Keratinocyte (primary cell): Measurements from ENCODE around the gene ACVR2B. TPM values are rescaled to one million over a fixed set of nuclear protein-coding genes. Genes with fewer than 3 reads are reported as not detected.

Experiments used
- DNase-seq: peaks from one replicate; pipeline ENCODE4 v3.0.0-alpha.2; 2011; ENCODE audit warnings: low read depth, missing footprints, low spot score
- FAIRE-seq: peaks from 2 replicates; lab custom pipeline; 2011; peaks lifted over from hg19 to GRCh38; lab: Jason Lieb, UNC
- H2AFZ ChIP-seq: 2 replicates; pipeline ENCODE4 v1.6.0; 2012; ENCODE audit warnings: low read length, control low read depth, inconsistent platforms; ENCODE audit not compliant: control insufficient read depth
- H3K27ac ChIP-seq: 2 replicates; pipeline ENCODE4 v1.5.1; 2011; ENCODE audit warnings: low read length; ENCODE audit not compliant: control insufficient read depth, insufficient read depth
- H3K27me3 ChIP-seq: 3 replicates; pipeline ENCODE4 v1.6.0; 2011; ENCODE audit warnings: low read length; ENCODE audit not compliant: control insufficient read depth, insufficient read depth; ENCODE audit errors: extremely low read depth
- H3K36me3 ChIP-seq, 2 experiments: 2 replicates in 1 of 2; 3 replicates in 1 of 2; pipeline ENCODE4 v1.5.1; 2011; ENCODE audit warnings: low read length in 2 of 2, mild to moderate bottlenecking in 1 of 2; ENCODE audit not compliant: control insufficient read depth in 2 of 2, insufficient read depth in 2 of 2; ENCODE audit errors: extremely low read depth in 1 of 2
- H3K4me1 ChIP-seq: 3 replicates; pipeline ENCODE4 v1.5.1; 2011; ENCODE audit warnings: low read length; ENCODE audit not compliant: control insufficient read depth, insufficient read depth; ENCODE audit errors: extremely low read depth
- H3K4me2 ChIP-seq: 3 replicates; pipeline ENCODE4 v1.6.0; 2011; ENCODE audit warnings: low read depth, low read length; ENCODE audit not compliant: control insufficient read depth, insufficient read depth; ENCODE audit errors: extremely low read depth
- H3K4me3 ChIP-seq, 3 experiments: fragments of 200-600 bp in 1 of 3; sonication (generic) in 1 of 3; 2 replicates in 2 of 3; 3 replicates in 1 of 3; pipeline ENCODE4 v1.5.1; 2011 to 2016; ENCODE audit warnings: low read length in 3 of 3, mild to moderate bottlenecking in 3 of 3, control low read depth in 2 of 3, inconsistent platforms in 1 of 3, low read depth in 1 of 3, mixed read lengths in 1 of 3, mixed run types in 1 of 3, moderate library complexity in 1 of 3; ENCODE audit not compliant: control insufficient read depth in 2 of 3, insufficient read depth in 2 of 3; ENCODE audit errors: extremely low read depth in 1 of 3
- H3K79me2 ChIP-seq: 2 replicates; pipeline ENCODE4 v1.6.0; 2012; ENCODE audit warnings: low read length; ENCODE audit not compliant: control insufficient read depth, insufficient read depth
- H3K9ac ChIP-seq: 3 replicates; pipeline ENCODE4 v1.6.0; 2011; ENCODE audit warnings: low read length; ENCODE audit not compliant: control insufficient read depth, insufficient read depth; ENCODE audit errors: extremely low read depth
- H3K9me1 ChIP-seq: 3 replicates; pipeline ENCODE4 v1.6.0; 2011; ENCODE audit warnings: low read length; ENCODE audit not compliant: control insufficient read depth, insufficient read depth; ENCODE audit errors: extremely low read depth
- H3K9me3 ChIP-seq: 2 replicates; pipeline ENCODE4 v1.5.1; 2012; ENCODE audit warnings: low read depth, low read length; ENCODE audit not compliant: control insufficient read depth
- H4K20me1 ChIP-seq: 3 replicates; pipeline ENCODE4 v1.6.0; 2011; ENCODE audit warnings: low read length; ENCODE audit not compliant: control insufficient read depth, insufficient read depth; ENCODE audit errors: extremely low read depth
- CTCF ChIP-seq, 3 experiments: IDR thresholded peaks in 1 of 3; conservative IDR thresholded peaks in 1 of 3; optimal IDR thresholded peaks in 1 of 3; 2 replicates in 2 of 3; 3 replicates in 1 of 3; pipeline versions ENCODE3 to v1.5.1; 2011; ENCODE audit warnings: low read length in 3 of 3, mild to moderate bottlenecking in 3 of 3, moderate library complexity in 2 of 3, control low read depth in 1 of 3, inconsistent platforms in 1 of 3; ENCODE audit not compliant: insufficient read depth in 2 of 3; ENCODE audit errors: extremely low read depth in 1 of 3
- EZH2 ChIP-seq: IDR thresholded peaks from one replicate; pipeline ENCODE4 v1.6.1; 2012; ENCODE audit warnings: inconsistent platforms, mild to moderate bottlenecking, low read length, moderate library complexity
- dilution Hi-C: fragments of 300-500 bp; cut with MboI; formaldehyde crosslinking; loops from one replicate; pipeline ENCODE4 v1.7.0; 2020; ENCODE audit warnings: low sequenced_read_pairs; ENCODE audit not compliant: extremely low pct_ligation_motif_present
- polyA minus RNA-seq, 3 experiments: library from RNA; depleted of rRNA, polyadenylated mRNA; stranded (reverse); fragments of >200 nt; gene quantifications; 1 replicate in 1 of 3; 2 replicates in 1 of 3; 3 replicates in 1 of 3; pipeline ENCODE4 v1.2.3, GENCODE V29; 2011
- polyA plus RNA-seq, 5 experiments: library from polyadenylated mRNA; depleted of rRNA in 3 of 5; stranded (reverse) in 3 of 5; stranded (forward) in 1 of 5; unstranded in 1 of 5; fragments of >200 nt; gene quantifications; 1 replicate in 1 of 5; 2 replicates in 3 of 5; 3 replicates in 1 of 5; pipeline versions ENCODE4 v1.2.1 to v1.2.3, GENCODE V29; 2011 to 2012; ENCODE audit warnings: missing spikeins in 2 of 5, low read depth in 1 of 5, low replicate concordance in 1 of 5

ACVR2B gene
- polyA plus RNA-seq = 0.37 to 0.71 TPM (median 0.46 TPM) in 3 replicates
- polyA plus RNA-seq (2011; ENCODE audit: low read depth) = 0.31 TPM
- polyA plus RNA-seq (2011; cell fraction: cytosol; rRNA removed) = 0.27 TPM in 2 replicates
- 0.83 and 1.0 TPM in 2 replicates for polyA plus RNA-seq (2011; cell fraction: nucleus; rRNA removed)
- polyA plus RNA-seq (2012; ENCODE audit: low replicate concordance) = 0.37 and 0.57 TPM in 2 replicates
- polyA minus RNA-seq = 1.7 to 4.7 TPM (median 1.8 TPM) in 3 replicates
- 0.77 TPM for polyA minus RNA-seq (2011; cell fraction: cytosol; rRNA and poly(A)+ RNA removed)
- polyA minus RNA-seq (2011; cell fraction: nucleus; rRNA and poly(A)+ RNA removed) = 1.8 and 2.5 TPM in 2 replicates

- Histone ChIP-seq H4K20me1 (no peaks in the 10 kb centered on the region), H3K4me1 (peaks cover 3% of the 10 kb centered on the region), H3K27ac (peak within 1 kb of the TSS; percentile 14), H3K9ac (peak within 1 kb of the TSS; percentile 77), H3K9me1 (no peaks in the 10 kb centered on the region), H2AFZ (peak within 1 kb of the TSS; percentile 75), H3K4me3 (peak within 1 kb of the TSS; percentile 51 to 76 (median 60)), H3K9me3 (no peaks in the 10 kb centered on the region), H3K27me3 (no peaks in the 10 kb centered on the region), H3K79me2 (no peaks in the 10 kb centered on the region), H3K4me2 (peak within 1 kb of the TSS; percentile 82), H3K36me3 (no peaks in the 10 kb centered on the region)
- no peak for FAIRE-seq
- dilution Hi-C loops = no loop called here
- peak; percentile 23 for DNase-seq
- no peak for TF ChIP-seq CTCF (optimal IDR thresholded peaks at IDR 0.05 in 1 of 3, IDR thresholded peaks at IDR 0.05 in 1 of 3, conservative IDR thresholded peaks at IDR 0.05 in 1 of 3; ENCODE audit: extremely low read depth in 1 of 3, insufficient read depth in 2 of 3, low read length in 3 of 3)
- no peak for TF ChIP-seq EZH2
Measured at GRCh38 chr3:38453075-38453912, at the start of gene ACVR2B. ACVR2B (plus strand) TSS chr3:38453890; CDS start chr3:38454323, 433 bp downstream.

- no peak overlapping the region for H3K9ac ChIP-seq
- H3K79me2 ChIP-seq = no peaks in the 10 kb centered on the region
- H3K4me1 ChIP-seq = no peaks in the 10 kb centered on the region
- no peaks in the 10 kb centered on the region for H3K36me3 ChIP-seq
- H2AFZ ChIP-seq = no peak overlapping the region
- no peaks in the 10 kb centered on the region for H3K27me3 ChIP-seq
- no peak overlapping the region for H3K4me2 ChIP-seq
- H3K9me1 ChIP-seq = no peaks in the 10 kb centered on the region
- dilution Hi-C loops = no loop called here
- no peaks in the 10 kb centered on the region for H4K20me1 ChIP-seq
- no peaks in the 10 kb centered on the region for H3K9me3 ChIP-seq
- no peak for TF ChIP-seq CTCF (optimal IDR thresholded peaks at IDR 0.05 in 1 of 3, IDR thresholded peaks at IDR 0.05 in 1 of 3, conservative IDR thresholded peaks at IDR 0.05 in 1 of 3; ENCODE audit: extremely low read depth in 1 of 3, insufficient read depth in 2 of 3, low read length in 3 of 3)
- TF ChIP-seq EZH2 = no peak
- FAIRE-seq (no peak), DNase-seq (no peak)
- no peak overlapping the region for H3K4me3 ChIP-seq
- H3K27ac ChIP-seq = no peak overlapping the region
Measured at GRCh38 chr3:38404286-38404685, 49.4 kb upstream of the ACVR2B start.
